D341Med (cell line): Measurements from ENCODE around the gene ANKS1B.
"Not testable (repeated sequence)": the region's sequence is repeated elsewhere in the genome, so short reads cannot be mapped to it uniquely, and the experiment has no call there.

Experiments
- DNase-seq: peaks from one replicate; pipeline ENCODE4 v3.0.0; 2012; ENCODE audit warnings: low spot score

Gene ANKS1B

GRCh38 chr12:99054601-99055128, 930.1 kb downstream of the ANKS1B start:
- DNase-seq = no peak

GRCh38 chr12:99053616-99054362, 930.9 kb downstream of the ANKS1B start:
- no peak for DNase-seq

GRCh38 chr12:99049774-99050173, 935.0 kb downstream of the ANKS1B start:
- DNase-seq = no peak

GRCh38 chr12:99045158-99045557, 939.6 kb downstream of the ANKS1B start:
- no peak for DNase-seq

GRCh38 chr12:99043319-99043914, 941.3 kb downstream of the ANKS1B start:
- peak; percentile 52 for DNase-seq

GRCh38 chr12:99042226-99042625, 942.5 kb downstream of the ANKS1B start:
- no peak for DNase-seq

GRCh38 chr12:99039367-99040120, 945.2 kb downstream of the ANKS1B start:
- DNase-seq = no peak

- no peak for DNase-seq
These were observed 948.2 kb downstream of the ANKS1B start for GRCh38 chr12:99036566-99036965.

- no peak for DNase-seq
These were observed 948.9 kb downstream of the ANKS1B start for GRCh38 chr12:99035803-99036202.

GRCh38 chr12:99034201-99034600, 950.5 kb downstream of the ANKS1B start:
- DNase-seq = not testable (repeated sequence)

GRCh38 chr12:99029511-99030271, 955.0 kb downstream of the ANKS1B start:
- no peak for DNase-seq

- DNase-seq = no peak
These were observed 957.3 kb downstream of the ANKS1B start for GRCh38 chr12:99027461-99027860.

GRCh38 chr12:99027055-99027393, 957.7 kb downstream of the ANKS1B start:
- no peak for DNase-seq

GRCh38 chr12:99026332-99027054, 958.2 kb downstream of the ANKS1B start:
- no peak for DNase-seq

- no peak for DNase-seq
These were observed 959.9 kb downstream of the ANKS1B start for GRCh38 chr12:99024870-99025269.

GRCh38 chr12:99024191-99024590, 960.5 kb downstream of the ANKS1B start:
- DNase-seq = no peak

GRCh38 chr12:99020871-99021270, 963.9 kb downstream of the ANKS1B start:
- no peak for DNase-seq

GRCh38 chr12:99019798-99020197, 964.9 kb downstream of the ANKS1B start:
- no peak for DNase-seq

GRCh38 chr12:99017971-99018370, 966.8 kb downstream of the ANKS1B start:
- DNase-seq = no peak

- no peak for DNase-seq
These were observed 975.0 kb downstream of the ANKS1B start for GRCh38 chr12:99009654-99010296.

- no peak for DNase-seq
These were observed 979.1 kb downstream of the ANKS1B start for GRCh38 chr12:99005601-99006000.
